Stomach (tissue), 4 donors: ENCODE results near the gene ARV1.

ENCODE experiments used
- CTCF ChIP-seq, 7 experiments: fragments of 450-650 bp in 4 of 7; fragments of 200-600 bp in 3 of 7; sonication (generic) in 3 of 7; IDR thresholded peaks; one replicate each; pipeline ENCODE4 v1.5.1; 2016 to 2019; ENCODE audit warnings: antibody characterized with exemption in 7 of 7, control low read depth in 2 of 7, mild to moderate bottlenecking in 1 of 7
- POLR2A ChIP-seq, 4 donors: fragments of 450-650 bp; IDR thresholded peaks; one replicate each; pipeline ENCODE4 v1.6.1; 2016; ENCODE audit warnings: antibody characterized with exemption in 4 of 4, control low read depth in 2 of 4, mild to moderate bottlenecking in 1 of 4, moderate library complexity in 1 of 4

- TF ChIP-seq POLR2A (IDR thresholded peaks at IDR 0.05) (no peak), CTCF (IDR thresholded peaks at IDR 0.05) (no peak)
These were observed 62.2 kb downstream of the ARV1 start for GRCh38 chr1:231040800-231041718.
